GM23248 (cell line): ENCODE results near the gene PLCB2. TPM values are rescaled to one million over a fixed set of nuclear protein-coding genes. Genes with fewer than 3 reads are reported as not detected.

Experiments used
- DNase-seq: peaks from one replicate; pipeline ENCODE4 v3.0.0-alpha.2; 2015
- H2AFZ ChIP-seq: fragments of 200-600 bp; sonication (generic); 2 replicates; pipeline ENCODE4 v1.6.1; 2016; ENCODE audit warnings: antibody characterized with exemption
- H3F3A ChIP-seq: fragments of 200-600 bp; sonication (generic); 2 replicates; pipeline ENCODE4 v1.6.1; 2016; ENCODE audit warnings: mild to moderate bottlenecking, antibody characterized with exemption, mixed run types; ENCODE audit not compliant: insufficient read depth
- H3K27ac ChIP-seq: fragments of 200-600 bp; sonication (generic); 2 replicates; pipeline ENCODE4 v1.5.1; 2016; ENCODE audit warnings: mild to moderate bottlenecking
- H3K27me3 ChIP-seq: fragments of 200-600 bp; sonication (generic); replicated peaks from 2 replicates; pipeline ENCODE4 v1.6.1; 2016; ENCODE audit warnings: mild to moderate bottlenecking; ENCODE audit not compliant: insufficient read depth
- H3K36me3 ChIP-seq: fragments of 200-600 bp; sonication (generic); 2 replicates; pipeline ENCODE4 v1.6.1; 2016; ENCODE audit warnings: low read depth, mild to moderate bottlenecking
- H3K4me1 ChIP-seq: fragments of 200-600 bp; sonication (generic); 2 replicates; pipeline ENCODE4 v1.6.1; 2016; ENCODE audit warnings: mild to moderate bottlenecking; ENCODE audit not compliant: insufficient read depth
- H3K4me2 ChIP-seq: fragments of 200-600 bp; sonication (generic); one replicate; pipeline ENCODE4 v1.6.1; 2016; ENCODE audit warnings: mild to moderate bottlenecking; ENCODE audit not compliant: unreplicated experiment
- H3K4me3 ChIP-seq: fragments of 200-600 bp; sonication (generic); 2 replicates; pipeline ENCODE4 v1.5.1; 2016; ENCODE audit warnings: mild to moderate bottlenecking
- H3K79me2 ChIP-seq: fragments of 200-600 bp; sonication (generic); 2 replicates; pipeline ENCODE4 v1.6.1; 2016; ENCODE audit warnings: mild to moderate bottlenecking; ENCODE audit not compliant: insufficient read depth
- H3K9ac ChIP-seq: fragments of 200-600 bp; sonication (generic); 2 replicates; pipeline ENCODE4 v1.6.1; 2016; ENCODE audit warnings: mild to moderate bottlenecking
- H3K9me2 ChIP-seq: fragments of 200-600 bp; sonication (generic); 2 replicates; pipeline ENCODE4 v1.6.1; 2016; ENCODE audit warnings: mixed run types, mild to moderate bottlenecking, moderate library complexity; ENCODE audit not compliant: insufficient read depth
- H3K9me3 ChIP-seq: fragments of 200-600 bp; sonication (generic); one replicate; pipeline ENCODE4 v1.6.1; 2017; ENCODE audit warnings: low read depth
- H4K20me1 ChIP-seq: fragments of 200-600 bp; sonication (generic); 2 replicates; pipeline ENCODE4 v1.6.0; 2016; ENCODE audit not compliant: insufficient read depth
- EZH2 ChIP-seq: fragments of 200-600 bp; sonication (generic); IDR thresholded peaks from 2 replicates; pipeline ENCODE4 v1.6.1; 2018; ENCODE audit warnings: antibody characterized with exemption, mild to moderate bottlenecking; ENCODE audit not compliant: insufficient read depth, poor library complexity, severe bottlenecking
- EZH2phosphoT487 ChIP-seq: fragments of 200-600 bp; sonication (generic); IDR thresholded peaks from 2 replicates; pipeline ENCODE4 v1.6.1; 2018; ENCODE audit warnings: antibody characterized with exemption, moderate library complexity, mild to moderate bottlenecking, low read depth; ENCODE audit not compliant: insufficient read depth
- WGBS, 2 experiments: methylation state at CpG; one replicate each; pipeline ENCODE4 v1.1.6; 2015 to 2017; ENCODE audit warnings: low lambda C conversion rate in 2 of 2, low coverage in 1 of 2; ENCODE audit errors: missing lambda C conversion rate in 2 of 2; 5-methylcytosine and 5-hydroxymethylcytosine counted together
- in situ Hi-C: fragments of 300-500 bp; cut with MboI; formaldehyde crosslinking; loops from 2 replicates; pipeline ENCODE4 v1.15.0; 2020
- polyA plus RNA-seq: library from polyadenylated mRNA; unstranded; fragments of >200 nt; fragmentation: Nextera tagmentation; extraction: Ambion mirVana; gene quantifications from 2 replicates; pipeline ENCODE4 v1.2.1, GENCODE V29; 2016
- total RNA-seq: library from RNA; depleted of rRNA; stranded (reverse); fragments of >200 nt; shearing (Covaris generic); gene quantifications from 2 replicates; pipeline ENCODE4 v1.2.3, GENCODE V29; 2014

The PLCB2 gene
- total and polyA plus RNA-seq, 2 experiments from 2014 or later: 0.54 to 1.1 TPM

DNA sequence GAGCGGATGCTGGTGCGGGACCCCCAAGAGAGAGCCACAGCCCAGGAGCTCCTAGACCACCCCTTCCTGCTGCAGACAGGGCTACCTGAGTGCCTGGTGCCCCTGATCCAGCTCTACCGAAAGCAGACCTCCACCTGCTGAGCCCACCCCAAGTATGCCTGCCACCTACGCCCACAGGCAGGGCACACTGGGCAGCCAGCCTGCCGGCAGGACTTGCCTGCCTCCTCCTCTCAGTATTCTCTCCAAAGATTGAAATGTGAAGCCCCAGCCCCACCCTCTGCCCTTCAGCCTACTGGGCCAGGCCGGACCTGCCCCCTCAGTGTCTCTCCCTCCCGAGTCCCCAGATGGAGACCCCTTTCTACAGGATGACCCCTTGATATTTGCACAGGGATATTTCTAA, 31.8 kb downstream of the PLCB2 start:
- 83 to 85% methylated on average over 7 of the region's 7 CpGs for WGBS, 2 experiments
- in situ Hi-C loops: loop anchor here (10.0 kb wide), 1 partner anchor 231 kb away; no protein-coding TSS in a partner anchor
- Histone ChIP-seq H3K36me3 (no peaks in the 10 kb centered on the region), H3K9me2 (no peaks in the 10 kb centered on the region), H4K20me1 (no peaks in the 10 kb centered on the region), H3K4me1 (no peaks in the 10 kb centered on the region), H3K27me3 (peaks cover 9% of the 10 kb centered on the region), H3F3A (no peaks in the 10 kb centered on the region), H3K4me2 (no peak overlapping the region), H3K79me2 (no peaks in the 10 kb centered on the region), H3K4me3 (no peak overlapping the region), H2AFZ (no peak overlapping the region), H3K9me3 (no peaks in the 10 kb centered on the region), H3K9ac (no peak overlapping the region), H3K27ac (no peak overlapping the region)
- DNase-seq: no peak
- TF ChIP-seq EZH2phosphoT487 (no peak), EZH2 (no peak)

DNA sequence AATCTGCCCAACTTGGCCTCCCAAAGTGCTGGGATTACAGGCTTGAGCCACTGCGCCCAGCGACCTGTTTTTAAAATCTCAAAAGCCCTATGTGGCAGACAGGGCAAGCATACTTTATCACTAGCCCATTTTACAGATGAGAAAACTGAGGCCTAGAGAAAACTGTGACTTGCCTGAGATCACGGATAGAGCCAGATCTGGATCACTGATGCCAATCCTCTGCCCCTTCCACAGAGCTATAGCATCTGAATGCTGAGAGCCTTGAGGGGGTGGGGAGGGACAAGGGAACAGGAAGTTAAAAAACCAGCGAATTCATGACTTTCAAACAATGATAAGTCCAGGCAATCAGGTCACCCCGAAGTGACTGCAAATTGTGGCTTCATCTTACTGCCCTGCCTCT, 32.2 kb downstream of the PLCB2 start:
- in situ Hi-C loops: loop anchor here (10.0 kb wide), 1 partner anchor 231 kb away; no protein-coding TSS in a partner anchor
- H3K36me3 ChIP-seq: no peaks in the 10 kb centered on the region

DNA sequence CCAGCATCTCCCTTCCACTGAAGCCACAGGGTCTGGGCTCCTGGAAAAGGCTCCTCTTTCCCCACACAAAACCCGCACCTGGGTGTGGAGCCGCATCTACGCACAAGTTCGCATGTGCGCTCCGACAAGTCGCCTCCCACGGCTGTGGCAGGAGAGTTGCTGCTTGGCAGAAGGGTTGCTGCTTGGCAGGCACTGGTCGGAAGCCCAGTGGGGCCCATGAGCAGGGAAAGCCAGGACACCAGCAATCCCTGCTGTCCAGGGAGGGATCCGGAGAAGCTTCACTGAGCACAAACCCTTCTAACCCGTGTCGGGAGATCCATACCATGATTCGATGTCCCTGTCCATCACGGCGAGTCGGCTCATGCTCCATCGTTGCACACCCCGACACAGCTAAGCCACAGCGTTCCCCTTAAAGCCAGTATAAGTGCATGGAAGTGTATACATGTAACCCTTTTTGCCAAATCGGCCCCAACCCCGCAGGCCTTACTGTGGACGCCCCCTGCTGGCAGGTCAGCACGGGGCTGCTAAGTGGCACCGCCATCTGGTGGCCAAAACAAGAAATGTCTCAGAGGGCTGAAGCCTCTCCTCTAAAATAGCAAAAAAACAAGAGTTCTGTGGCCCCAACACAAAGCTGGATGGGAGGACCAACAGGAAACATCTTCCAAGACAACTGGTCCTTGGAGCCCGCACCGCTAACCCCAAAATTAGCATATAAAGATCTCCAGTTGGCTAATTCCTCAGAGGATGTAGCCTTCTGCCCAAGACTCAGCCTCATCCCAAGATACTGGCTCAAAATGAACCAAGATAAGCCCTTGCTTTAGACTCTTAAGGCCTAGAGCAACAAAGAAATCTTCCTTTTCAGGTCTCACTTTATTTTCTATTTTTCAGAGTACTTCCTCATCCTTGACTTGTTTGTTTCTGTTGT, 33.1 kb downstream of the PLCB2 start:
- no peak for TF ChIP-seq EZH2phosphoT487
- no peak for TF ChIP-seq EZH2
- H3K4me1 ChIP-seq: no peaks in the 10 kb centered on the region
- peak; percentile 89 for DNase-seq
- H3K4me3 ChIP-seq: no peak overlapping the region
- H4K20me1 ChIP-seq: no peaks in the 10 kb centered on the region
- H3K79me2 ChIP-seq: no peaks in the 10 kb centered on the region
- H3F3A ChIP-seq: no peaks in the 10 kb centered on the region
- no peak overlapping the region for H3K4me2 ChIP-seq
- H3K27ac ChIP-seq: no peak overlapping the region
- H3K36me3 ChIP-seq: no peaks in the 10 kb centered on the region
- H3K9me3 ChIP-seq: no peaks in the 10 kb centered on the region
- H3K9me2 ChIP-seq: no peaks in the 10 kb centered on the region
- in situ Hi-C loops: loop anchor here (10.0 kb wide), 1 partner anchor 230 kb away; no protein-coding TSS in a partner anchor
- H3K27me3 ChIP-seq: no peaks in the 10 kb centered on the region; the same call in none of the 2 replicates
- H2AFZ ChIP-seq: no peak overlapping the region
- no peak overlapping the region for H3K9ac ChIP-seq
- 55% methylated on average over 26 of the region's 26 CpGs for WGBS, 2 experiments

More for the DNA sequence above, 32.2 kb downstream of the PLCB2 start:
- Histone ChIP-seq H3K27ac (no peak overlapping the region), H3K9me2 (no peaks in the 10 kb centered on the region), H3K4me1 (no peaks in the 10 kb centered on the region), H3F3A (no peaks in the 10 kb centered on the region), H3K9ac (no peak overlapping the region), H2AFZ (no peak overlapping the region), H4K20me1 (no peaks in the 10 kb centered on the region), H3K4me2 (no peak overlapping the region), H3K4me3 (no peak overlapping the region), H3K9me3 (no peaks in the 10 kb centered on the region), H3K27me3 (peaks cover 5% of the 10 kb centered on the region), H3K79me2 (no peaks in the 10 kb centered on the region)
- DNase-seq: no peak
- WGBS, 2 experiments: 59 to 67% methylated on average over 5 of the region's 5 CpGs
- no peak for TF ChIP-seq EZH2phosphoT487

DNA sequence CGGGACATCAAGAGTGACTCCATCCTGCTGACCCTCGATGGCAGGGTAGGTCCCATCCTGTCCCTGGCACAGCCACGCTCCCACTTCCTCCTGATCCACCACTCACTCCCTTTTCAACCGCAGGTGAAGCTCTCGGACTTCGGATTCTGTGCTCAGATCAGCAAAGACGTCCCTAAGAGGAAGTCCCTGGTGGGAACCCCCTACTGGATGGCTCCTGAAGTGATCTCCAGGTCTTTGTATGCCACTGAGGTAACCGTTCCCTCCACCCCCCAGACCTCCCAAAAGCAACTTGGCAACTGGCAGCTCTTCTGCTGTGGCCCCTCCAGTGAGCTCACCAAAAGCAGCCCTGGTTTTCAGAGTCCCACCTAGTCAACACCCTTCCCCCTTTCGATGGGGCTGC, 34.3 kb downstream of the PLCB2 start:
- Histone ChIP-seq H3K27me3 (no peaks in the 10 kb centered on the region; the same call in none of the 2 replicates), H4K20me1 (no peaks in the 10 kb centered on the region), H2AFZ (no peak overlapping the region), H3K79me2 (no peaks in the 10 kb centered on the region), H3K4me2 (no peak overlapping the region), H3F3A (no peaks in the 10 kb centered on the region), H3K9me2 (no peaks in the 10 kb centered on the region), H3K9me3 (no peaks in the 10 kb centered on the region), H3K36me3 (no peaks in the 10 kb centered on the region), H3K27ac (no peak overlapping the region), H3K4me3 (no peak overlapping the region), H3K9ac (no peak overlapping the region), H3K4me1 (no peaks in the 10 kb centered on the region)
- WGBS, 2 experiments: 74 to 76% methylated on average over 9 of the region's 9 CpGs
- in situ Hi-C loops: loop anchor here (10.0 kb wide), 1 partner anchor 229 kb away; no protein-coding TSS in a partner anchor
- no peak for TF ChIP-seq EZH2phosphoT487
- no peak for TF ChIP-seq EZH2
- DNase-seq: no peak
